A549 (cell line): Measurements from ENCODE around the gene ADM2. TPM values are rescaled to one million over a fixed set of nuclear protein-coding genes. Genes with fewer than 3 reads are reported as not detected.

ENCODE experiments used
- ATAC-seq, 2 experiments: fragments of 200-7000 bp in 1 of 2; fragments of >200 bp in 1 of 2; cut with Nextera tagmentation in 1 of 2; cut with Tn5 transposase in 1 of 2; 3 replicates each; pipeline versions ENCODE4 v1.8.0 to v1.9.1; 2018 to 2020; ENCODE audit warnings: mild to moderate bottlenecking in 1 of 2, moderate library complexity in 1 of 2
- CTCF ChIA-PET: fragments of 300-600 bp; sonication (Branson Sonifier 250); formaldehyde crosslinking; extraction: SDS; loops from one replicate; lab custom pipeline; 2021; ENCODE audit warnings: antibody characterized with exemption, inconsistent platforms; lab: Yijun Ruan, JAX
- POLR2A ChIA-PET: fragments of 350-600 bp; formaldehyde crosslinking; extraction: SDS; loops from one replicate; lab custom pipeline; 2021; ENCODE audit warnings: antibody characterized with exemption, inconsistent platforms; lab: Yijun Ruan, JAX
- DNase-seq, 2 experiments: peaks; one replicate each; pipeline versions ENCODE4 v3.0.0 to v3.0.0-alpha.2; 2011 to 2016; ENCODE audit warnings: low read depth in 1 of 2, low spot score in 1 of 2
- FAIRE-seq: peaks from 2 replicates; lab custom pipeline; 2011; peaks lifted over from hg19 to GRCh38; lab: Jason Lieb, UNC
- H3K27ac ChIP-seq, 2 experiments: fragments of >200 bp; sonication (Bioruptor Twin); formaldehyde crosslinking; 3 replicates each; pipeline ENCODE4 v1.5.1; 2016 to 2017
- H3K4me1 ChIP-seq: fragments of >200 bp; sonication (Bioruptor Twin); formaldehyde crosslinking; 3 replicates; pipeline ENCODE4 v1.6.1; 2016
- H3K4me2 ChIP-seq: fragments of >200 bp; sonication (Bioruptor Twin); formaldehyde crosslinking; 3 replicates; pipeline ENCODE4 v1.6.1; 2016
- H3K4me3 ChIP-seq: fragments of >200 bp; sonication (Bioruptor Twin); formaldehyde crosslinking; 3 replicates; pipeline ENCODE4 v1.5.1; 2016
- H3K9me3 ChIP-seq: fragments of >200 bp; sonication (Bioruptor Twin); formaldehyde crosslinking; 3 replicates; pipeline ENCODE4 v1.6.1; 2016
- CEBPB ChIP-seq, 2 experiments: fragments of >200 bp in 1 of 2; sonication (Bioruptor Twin) in 1 of 2; formaldehyde crosslinking in 1 of 2; IDR thresholded peaks; 2 replicates each; pipeline ENCODE4 v1.6.1; 2012 to 2016
- EHMT2 ChIP-seq: fragments of 200-600 bp; sonication (generic); IDR thresholded peaks from 2 replicates; pipeline ENCODE4 v1.6.1; 2016; ENCODE audit warnings: antibody characterized with exemption, low read depth, mild to moderate bottlenecking, moderate library complexity
- FOSL2 ChIP-seq, 2 experiments: fragments of 450-650 bp in 1 of 2; fragments of >200 bp in 1 of 2; sonication (Bioruptor Twin) in 1 of 2; formaldehyde crosslinking; IDR thresholded peaks; 2 replicates each; pipeline versions ENCODE4 v1.5.0 to v1.6.1; 2016 to 2020; ENCODE audit warnings: mild to moderate bottlenecking in 1 of 2, moderate library complexity in 1 of 2
- HDAC2 ChIP-seq: fragments of 200-600 bp; sonication (generic); IDR thresholded peaks from 2 replicates; pipeline ENCODE4 v1.6.1; 2016
- HOXB13 ChIP-seq: fragments of 250-450 bp; sonication (Bioruptor Pico); IDR thresholded peaks from 2 replicates; pipeline ENCODE4 v1.5.0; 2020; ENCODE audit warnings: low read depth, mild to moderate bottlenecking, moderate library complexity
- KDM5A ChIP-seq: fragments of 200-600 bp; sonication (generic); IDR thresholded peaks from 2 replicates; pipeline ENCODE4 v1.6.1; 2016; ENCODE audit warnings: antibody characterized with exemption, mild to moderate bottlenecking
- MAFK ChIP-seq: fragments of 450-650 bp; IDR thresholded peaks from 2 replicates; pipeline ENCODE4 v1.6.1; 2014; ENCODE audit not compliant: partially characterized antibody
- NPAS2 ChIP-seq: fragments of 250-450 bp; sonication (Bioruptor Pico); IDR thresholded peaks from 2 replicates; pipeline ENCODE4 v1.8.0; 2022; ENCODE audit warnings: mild to moderate bottlenecking, moderate library complexity, borderline replicate concordance
- PHF8 ChIP-seq: fragments of 200-600 bp; sonication (generic); IDR thresholded peaks from 2 replicates; pipeline ENCODE4 v1.6.1; 2016; ENCODE audit warnings: low read depth, mild to moderate bottlenecking, antibody characterized with exemption, moderate library complexity, borderline replicate concordance
- POLR2A ChIP-seq: IDR thresholded peaks from 2 replicates; pipeline ENCODE4 v1.6.1; 2012; ENCODE audit warnings: mild to moderate bottlenecking, low read length
- RCOR1 ChIP-seq: fragments of 150-350 bp; IDR thresholded peaks from 2 replicates; pipeline ENCODE4 v1.6.1; 2014; ENCODE audit warnings: antibody characterized with exemption, low read length, low read depth
- REST ChIP-seq: fragments of 200-600 bp; sonication (generic); IDR thresholded peaks from 2 replicates; pipeline ENCODE4 v1.6.1; 2016; ENCODE audit warnings: antibody characterized with exemption, mild to moderate bottlenecking, moderate library complexity
- RNF2 ChIP-seq: fragments of 200-600 bp; sonication (generic); IDR thresholded peaks from 2 replicates; pipeline ENCODE4 v1.6.1; 2016; ENCODE audit warnings: low read depth, mild to moderate bottlenecking, antibody characterized with exemption, moderate library complexity, borderline replicate concordance
- SREBF2 ChIP-seq: fragments of 450-650 bp; IDR thresholded peaks from 2 replicates; pipeline ENCODE4 v1.6.1; 2014; ENCODE audit warnings: mild to moderate bottlenecking, moderate library complexity
- ZSCAN20 ChIP-seq: fragments of 250-450 bp; sonication (Bioruptor Pico); IDR thresholded peaks from 2 replicates; pipeline ENCODE4 v1.8.0; 2022; ENCODE audit warnings: mild to moderate bottlenecking, moderate library complexity
- WGBS: methylation state at CpG from one replicate; pipeline ENCODE4 v1.1.6; 2017; ENCODE audit errors: missing lambda C conversion rate; 5-methylcytosine and 5-hydroxymethylcytosine counted together
- polyA plus RNA-seq, 4 experiments: library from polyadenylated mRNA; depleted of rRNA in 3 of 4; stranded (reverse); fragments of >200 nt; fragmentation: RNase III in 1 of 4; extraction: RNeasy Plus Mini Kit Qiagen cat#74134 plus additional on column Dnase treatment in 1 of 4; gene quantifications; 2 replicates in 3 of 4; 3 replicates in 1 of 4; pipeline ENCODE4 v1.2.3, GENCODE V29; 2011 to 2017
- TF ChIP-seq, protein P1 (sequence below): fragments of >200 bp; sonication (Bioruptor Twin); formaldehyde crosslinking; IDR thresholded peaks from 3 replicates; pipeline ENCODE4 v1.5.1; 2016
- TF ChIP-seq, protein P2 (sequence below): IDR thresholded peaks from 2 replicates; pipeline ENCODE4 v1.6.1; 2012
- TF ChIP-seq, protein P3 (sequence below): fragments of >200 bp; sonication (Bioruptor Twin); formaldehyde crosslinking; IDR thresholded peaks from 3 replicates; pipeline ENCODE4 v1.6.1; 2016
- TF ChIP-seq, protein P4 (sequence below): fragments of 250-450 bp; sonication (Bioruptor Pico); IDR thresholded peaks from 2 replicates; pipeline ENCODE4 v1.5.0; 2020; ENCODE audit warnings: low read depth, mild to moderate bottlenecking, moderate library complexity

Gene ADM2
- polyA plus RNA-seq, 2 of the 4 experiments (the other 2 are of a cell fraction): 0.50 to 1.1 TPM

DNA sequence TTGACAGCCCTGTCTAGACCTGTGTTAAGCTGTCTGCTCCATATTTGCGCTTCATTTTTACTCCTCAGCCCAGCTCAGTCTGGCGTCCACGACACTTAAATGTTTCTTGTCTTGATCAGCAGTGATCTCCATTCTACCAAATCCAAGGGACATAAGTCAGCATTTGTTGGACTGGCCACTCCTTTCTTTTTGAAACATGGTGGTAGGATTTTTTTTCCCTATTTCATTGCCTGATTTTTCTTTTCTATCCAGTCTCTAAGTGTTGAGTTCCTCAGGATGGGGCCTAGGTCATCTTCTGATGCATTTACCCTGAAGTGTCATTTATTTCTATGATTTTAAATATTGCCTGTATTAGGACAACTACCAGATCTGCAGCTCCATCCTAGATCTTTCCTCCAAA is 27.6 kb downstream of the ADM2 start:
- H3K27ac ChIP-seq: peak overlapping the region; percentile 87 to 90; a peak in 5 of 6 replicates

DNA sequence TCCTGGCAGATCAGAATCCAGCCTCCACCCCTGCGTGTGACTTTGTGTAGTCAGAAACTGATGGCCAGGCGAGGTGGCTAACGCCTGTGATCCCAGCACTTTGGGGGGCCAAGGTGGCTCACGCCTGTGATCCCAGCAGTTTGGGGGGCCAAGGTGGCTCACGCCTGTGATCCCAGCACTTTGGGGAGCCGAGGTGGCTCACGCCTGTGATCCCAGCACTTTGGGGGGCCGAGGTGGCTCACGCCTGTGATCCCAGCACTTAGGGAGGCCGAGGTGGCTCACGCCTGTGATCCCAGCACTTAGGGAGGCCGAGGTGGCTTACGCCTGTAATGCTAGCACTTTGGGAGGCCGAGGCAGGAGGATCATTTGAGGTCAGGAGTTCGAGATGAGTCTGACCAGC is 31.8 kb downstream of the ADM2 start:
- no peak overlapping the region for H3K27ac ChIP-seq

More for the DNA sequence above, 27.6 kb downstream of the ADM2 start:
- Histone ChIP-seq H3K4me3 (peak overlapping the region; percentile 79), H3K4me2 (peak overlapping the region; percentile 85), H3K9me3 (no peaks in the 10 kb centered on the region), H3K4me1 (peaks cover 15% of the 10 kb centered on the region)
- WGBS: 0% methylated on average over 3 of the region's 3 CpGs
- no peak for TF ChIP-seq POLR2A
- POLR2A ChIA-PET: interaction anchor here (1.6 to 2.3 kb wide), 2 partner anchors 16 to 21 kb away, joined by 4 to 36 read pairs; partner anchors contain the start of genes SCO2 and TYMP
- FAIRE-seq (no peak), DNase-seq (no peak), ATAC-seq (peak in 1 of 2 experiments; percentile 2; a peak in 1 of 6 replicates)
- CTCF ChIA-PET: interaction anchor here (1.1 to 3.5 kb wide), 3 partner anchors 11 to 54 kb away, joined by 3 to 26 read pairs (median 4); partner anchors contain the start of genes SCO2 and SYCE3

DNA sequence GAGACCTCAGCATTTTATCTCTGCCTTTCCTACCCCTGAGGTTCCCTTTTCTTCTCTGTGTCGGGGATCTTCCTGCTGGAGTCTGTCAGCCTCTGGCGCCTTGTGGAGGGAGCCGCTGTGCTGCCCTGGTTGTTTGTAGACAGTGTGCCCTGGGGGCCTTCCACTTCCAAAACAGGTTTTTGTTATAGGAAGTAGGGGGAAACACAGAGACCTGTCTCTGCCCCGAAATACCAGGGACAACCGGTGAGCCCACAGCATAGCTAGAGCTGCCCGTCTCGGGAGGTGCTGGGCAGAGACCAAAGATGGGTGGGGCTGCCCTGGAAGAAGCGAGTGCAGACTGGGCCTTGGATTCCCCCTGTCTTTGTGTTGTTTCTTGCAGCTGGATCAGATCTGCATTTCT is 34.7 kb downstream of the ADM2 start:
- whole genome bisulfite sequencing: 100% methylated on average over 6 of the region's 8 CpGs
- H3K4me3 ChIP-seq: no peak overlapping the region
- H3K27ac ChIP-seq: no peak overlapping the region
- ChIA-PET CTCF (interaction anchor here (2.2 kb wide), 1 partner anchor 10 kb away, joined by 7 read pairs; the partner anchor contains the start of gene SCO2), POLR2A (no interaction called here)
- DNase-seq (no peak), FAIRE-seq (no peak), ATAC-seq (no peak)
- H3K9me3 ChIP-seq: no peaks in the 10 kb centered on the region
- TF ChIP-seq, protein P1, sequence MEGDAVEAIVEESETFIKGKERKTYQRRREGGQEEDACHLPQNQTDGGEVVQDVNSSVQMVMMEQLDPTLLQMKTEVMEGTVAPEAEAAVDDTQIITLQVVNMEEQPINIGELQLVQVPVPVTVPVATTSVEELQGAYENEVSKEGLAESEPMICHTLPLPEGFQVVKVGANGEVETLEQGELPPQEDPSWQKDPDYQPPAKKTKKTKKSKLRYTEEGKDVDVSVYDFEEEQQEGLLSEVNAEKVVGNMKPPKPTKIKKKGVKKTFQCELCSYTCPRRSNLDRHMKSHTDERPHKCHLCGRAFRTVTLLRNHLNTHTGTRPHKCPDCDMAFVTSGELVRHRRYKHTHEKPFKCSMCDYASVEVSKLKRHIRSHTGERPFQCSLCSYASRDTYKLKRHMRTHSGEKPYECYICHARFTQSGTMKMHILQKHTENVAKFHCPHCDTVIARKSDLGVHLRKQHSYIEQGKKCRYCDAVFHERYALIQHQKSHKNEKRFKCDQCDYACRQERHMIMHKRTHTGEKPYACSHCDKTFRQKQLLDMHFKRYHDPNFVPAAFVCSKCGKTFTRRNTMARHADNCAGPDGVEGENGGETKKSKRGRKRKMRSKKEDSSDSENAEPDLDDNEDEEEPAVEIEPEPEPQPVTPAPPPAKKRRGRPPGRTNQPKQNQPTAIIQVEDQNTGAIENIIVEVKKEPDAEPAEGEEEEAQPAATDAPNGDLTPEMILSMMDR: no peak
- TF ChIP-seq KDM5A (no peak), REST (no peak), HDAC2 (no peak), SREBF2 (no peak), CEBPB (IDR thresholded peaks at IDR 0.05) (no peak), PHF8 (no peak), HOXB13 (CRISPR knock-in tag) (no peak), RCOR1 (no peak), FOSL2 (IDR thresholded peaks at IDR 0.05) (no peak), FOSL2 (CRISPR knock-in tag; IDR thresholded peaks at IDR 0.05) (no peak), ZSCAN20 (no peak), EHMT2 (no peak)
- TF ChIP-seq, protein P2, sequence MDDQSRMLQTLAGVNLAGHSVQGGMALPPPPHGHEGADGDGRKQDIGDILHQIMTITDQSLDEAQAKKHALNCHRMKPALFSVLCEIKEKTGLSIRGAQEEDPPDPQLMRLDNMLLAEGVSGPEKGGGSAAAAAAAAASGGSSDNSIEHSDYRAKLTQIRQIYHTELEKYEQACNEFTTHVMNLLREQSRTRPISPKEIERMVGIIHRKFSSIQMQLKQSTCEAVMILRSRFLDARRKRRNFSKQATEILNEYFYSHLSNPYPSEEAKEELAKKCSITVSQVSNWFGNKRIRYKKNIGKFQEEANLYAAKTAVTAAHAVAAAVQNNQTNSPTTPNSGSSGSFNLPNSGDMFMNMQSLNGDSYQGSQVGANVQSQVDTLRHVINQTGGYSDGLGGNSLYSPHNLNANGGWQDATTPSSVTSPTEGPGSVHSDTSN: no peak
- TF ChIP-seq, protein P3, sequence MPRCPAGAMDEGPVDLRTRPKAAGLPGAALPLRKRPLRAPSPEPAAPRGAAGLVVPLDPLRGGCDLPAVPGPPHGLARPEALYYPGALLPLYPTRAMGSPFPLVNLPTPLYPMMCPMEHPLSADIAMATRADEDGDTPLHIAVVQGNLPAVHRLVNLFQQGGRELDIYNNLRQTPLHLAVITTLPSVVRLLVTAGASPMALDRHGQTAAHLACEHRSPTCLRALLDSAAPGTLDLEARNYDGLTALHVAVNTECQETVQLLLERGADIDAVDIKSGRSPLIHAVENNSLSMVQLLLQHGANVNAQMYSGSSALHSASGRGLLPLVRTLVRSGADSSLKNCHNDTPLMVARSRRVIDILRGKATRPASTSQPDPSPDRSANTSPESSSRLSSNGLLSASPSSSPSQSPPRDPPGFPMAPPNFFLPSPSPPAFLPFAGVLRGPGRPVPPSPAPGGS: no peak
- TF ChIP-seq, protein P4, sequence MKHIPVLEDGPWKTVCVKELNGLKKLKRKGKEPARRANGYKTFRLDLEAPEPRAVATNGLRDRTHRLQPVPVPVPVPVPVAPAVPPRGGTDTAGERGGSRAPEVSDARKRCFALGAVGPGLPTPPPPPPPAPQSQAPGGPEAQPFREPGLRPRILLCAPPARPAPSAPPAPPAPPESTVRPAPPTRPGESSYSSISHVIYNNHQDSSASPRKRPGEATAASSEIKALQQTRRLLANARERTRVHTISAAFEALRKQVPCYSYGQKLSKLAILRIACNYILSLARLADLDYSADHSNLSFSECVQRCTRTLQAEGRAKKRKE (CRISPR knock-in tag): no peak
- no peak overlapping the region for H3K4me2 ChIP-seq
- H3K4me1 ChIP-seq: no peaks in the 10 kb centered on the region

More for the DNA sequence above, 31.8 kb downstream of the ADM2 start:
- Histone ChIP-seq H3K4me2 (no peak overlapping the region), H3K4me1 (peaks cover 10% of the 10 kb centered on the region), H3K9me3 (no peaks in the 10 kb centered on the region), H3K4me3 (no peak overlapping the region)
- ChIA-PET POLR2A (no interaction called here), CTCF (interaction anchor here (2.1 kb wide), 1 partner anchor 12 kb away, joined by 11 read pairs; the partner anchor contains the start of gene SCO2)
- TF ChIP-seq NPAS2 (CRISPR knock-in tag): no peak
- TF ChIP-seq RNF2: no peak
- TF ChIP-seq MAFK: no peak
- TF ChIP-seq SREBF2: no peak
- no peak for DNase-seq
- no peak for ATAC-seq
- 91% methylated on average over 9 of the region's 15 CpGs for WGBS
- FAIRE-seq: no peak
